Stimulated activated CD4-positive, alpha-beta T cell treated with anti-CD3 and anti-CD28 coated beads, Interleukin-15, amount 100 ng/mL, for 48 hours (primary cell): ENCODE data around the gene LIPN.

Source experiments
- DNase-seq, 2 donors: peaks; one replicate each; pipeline ENCODE4 v3.0.0-alpha.2; 2020; ENCODE audit warnings: low read depth in 2 of 2

LIPN gene

GRCh38 chr10:88786032-88786770, 26.4 kb downstream of the LIPN start:
- no peak for DNase-seq

DNA sequence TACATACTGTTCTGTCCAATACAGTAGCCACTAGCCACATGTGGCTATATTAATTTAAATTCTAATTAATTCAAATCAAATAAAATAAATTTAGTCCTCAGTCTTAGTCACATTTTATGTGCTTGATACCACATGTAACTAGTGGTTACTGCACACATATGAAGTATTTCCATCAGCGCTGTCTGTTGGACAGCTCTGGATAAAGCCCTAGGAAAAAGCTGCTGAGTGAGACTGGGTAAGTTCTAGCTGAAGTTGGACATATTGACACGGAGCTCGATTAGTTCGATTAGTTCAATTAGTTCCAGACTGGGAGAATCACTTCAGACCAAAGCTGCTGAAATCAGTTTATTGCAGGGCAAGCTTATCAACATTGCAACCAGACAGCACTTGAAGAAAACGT, 27.6 kb downstream of the LIPN start:
- DNase-seq: no peak

GRCh38 chr10:88788924-88789323, 29.1 kb downstream of the LIPN start:
- no peak for DNase-seq

DNA sequence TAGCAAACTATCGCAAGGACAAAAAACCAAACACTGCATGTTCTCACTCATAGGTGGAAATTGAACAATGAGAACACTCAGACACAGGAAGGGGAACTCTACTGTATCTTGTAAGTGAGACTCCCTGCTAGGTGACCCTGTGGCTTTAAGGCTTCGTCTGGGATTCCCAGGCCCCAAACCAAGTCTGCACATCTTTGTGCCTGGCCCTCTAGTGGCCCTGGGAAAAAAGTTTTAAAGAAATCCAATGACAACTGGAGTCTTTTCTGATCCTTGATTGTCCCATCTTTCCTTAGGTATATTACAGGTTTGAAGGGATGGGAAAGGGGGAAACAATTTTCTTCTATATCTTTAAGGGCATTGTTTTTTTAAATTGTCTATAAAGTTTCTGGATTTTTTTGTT, 32.1 kb downstream of the LIPN start:
- no peak for DNase-seq

GRCh38 chr10:88792661-88793060, 32.8 kb downstream of the LIPN start:
- no peak for DNase-seq

DNA sequence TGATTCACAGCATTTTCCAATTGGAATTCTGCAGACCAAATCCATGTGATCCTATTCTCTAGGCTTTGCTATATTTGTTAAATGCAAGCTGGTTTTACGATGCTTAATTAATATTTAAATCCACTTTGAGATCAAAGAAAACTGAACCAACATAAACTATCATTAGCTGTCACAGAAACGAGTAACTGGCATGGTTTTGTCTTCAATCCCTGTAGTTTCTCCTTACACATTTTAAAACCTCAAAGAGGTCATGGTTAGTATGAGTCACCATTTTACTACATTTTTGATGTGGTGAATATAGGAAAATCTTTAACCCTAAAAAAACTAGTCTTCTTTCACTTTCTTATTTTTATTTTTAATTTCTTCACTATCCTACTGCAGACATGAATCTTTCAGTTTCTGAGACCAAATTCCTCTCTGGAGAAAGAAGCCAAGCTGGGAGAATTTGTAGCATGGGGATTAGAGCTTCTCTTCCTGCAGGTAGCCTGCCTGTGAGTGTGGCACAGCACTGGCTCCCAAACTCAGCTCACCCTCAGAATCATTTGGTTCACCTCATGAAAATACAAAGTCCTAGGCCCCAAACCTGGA, 34.0 kb downstream of the LIPN start:
- no peak for DNase-seq

GRCh38 chr10:88794731-88795130, 34.9 kb downstream of the LIPN start:
- no peak for DNase-seq

DNA sequence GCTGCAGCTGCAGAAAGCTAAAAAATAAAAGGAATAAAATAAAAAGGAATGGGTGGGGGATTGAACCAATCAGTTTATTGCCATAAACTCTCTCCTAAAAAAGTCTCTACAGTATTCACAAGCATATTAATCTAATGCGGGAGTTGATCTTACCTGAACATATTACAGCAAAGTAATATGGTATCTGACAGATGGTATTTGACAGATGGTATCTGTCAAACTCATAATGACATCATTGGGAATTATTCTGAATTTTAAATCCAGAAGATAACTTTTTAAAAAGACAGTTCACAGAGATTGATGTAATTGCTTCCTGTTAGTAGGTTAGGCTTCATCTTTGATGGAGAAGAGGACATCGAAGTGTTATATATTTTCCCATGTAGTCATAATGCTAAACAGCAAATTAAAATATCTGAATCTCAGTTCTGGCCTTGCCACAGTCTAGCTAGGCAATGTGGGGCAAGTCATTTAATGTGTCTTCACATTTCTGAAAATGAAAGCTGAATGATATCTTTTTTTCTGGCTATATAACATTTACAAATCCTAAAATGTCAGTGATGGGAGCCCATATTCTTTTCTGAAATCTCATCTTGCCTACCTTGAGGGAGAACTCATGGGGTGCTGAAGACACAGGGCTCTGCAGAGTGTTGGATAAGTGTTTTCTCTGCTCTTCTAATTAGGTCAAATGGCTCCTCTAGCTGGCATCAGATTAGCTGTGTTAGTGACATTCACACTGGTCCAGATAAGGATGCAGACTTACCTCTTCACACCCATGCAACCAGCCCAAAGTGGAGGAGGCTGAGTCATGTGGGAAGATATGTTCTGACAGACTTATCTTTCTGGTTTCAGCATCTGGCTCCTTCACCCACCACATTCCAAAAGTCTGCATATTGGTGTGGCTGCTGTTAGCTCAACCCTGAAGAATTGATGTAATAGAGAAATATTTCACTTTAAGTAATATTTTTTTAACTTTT, 40.6 kb downstream of the LIPN start:
- peak in 1 of 2 donors; percentile 29 for DNase-seq

- no peak for DNase-seq
Observed at GRCh38 chr10:88802523-88803285, 42.9 kb downstream of the LIPN start, which contains the start of gene LIPM. Gene LIPM, plus strand, starts transcription at chr10:88802730. Its CDS starts 167 bp downstream, at chr10:88802897.

DNA sequence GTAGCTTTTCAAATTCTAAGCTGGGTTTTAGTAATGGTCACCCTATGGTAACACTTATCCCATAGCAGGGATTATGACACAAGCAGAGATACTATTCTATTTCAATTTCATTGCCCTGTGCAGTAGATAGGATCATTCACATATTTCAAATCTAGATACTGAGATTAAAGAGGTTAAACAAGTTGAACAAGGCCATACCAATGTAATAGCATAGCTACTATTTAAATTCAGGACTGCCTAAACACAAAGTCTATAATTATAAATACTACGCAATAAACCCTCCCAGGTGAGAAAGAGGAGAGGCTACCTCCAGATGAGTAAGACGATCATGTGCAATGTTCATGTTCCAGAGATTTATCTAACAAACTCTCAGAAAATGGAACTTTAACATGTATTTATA, 43.8 kb downstream of the LIPN start:
- DNase-seq: no peak

DNA sequence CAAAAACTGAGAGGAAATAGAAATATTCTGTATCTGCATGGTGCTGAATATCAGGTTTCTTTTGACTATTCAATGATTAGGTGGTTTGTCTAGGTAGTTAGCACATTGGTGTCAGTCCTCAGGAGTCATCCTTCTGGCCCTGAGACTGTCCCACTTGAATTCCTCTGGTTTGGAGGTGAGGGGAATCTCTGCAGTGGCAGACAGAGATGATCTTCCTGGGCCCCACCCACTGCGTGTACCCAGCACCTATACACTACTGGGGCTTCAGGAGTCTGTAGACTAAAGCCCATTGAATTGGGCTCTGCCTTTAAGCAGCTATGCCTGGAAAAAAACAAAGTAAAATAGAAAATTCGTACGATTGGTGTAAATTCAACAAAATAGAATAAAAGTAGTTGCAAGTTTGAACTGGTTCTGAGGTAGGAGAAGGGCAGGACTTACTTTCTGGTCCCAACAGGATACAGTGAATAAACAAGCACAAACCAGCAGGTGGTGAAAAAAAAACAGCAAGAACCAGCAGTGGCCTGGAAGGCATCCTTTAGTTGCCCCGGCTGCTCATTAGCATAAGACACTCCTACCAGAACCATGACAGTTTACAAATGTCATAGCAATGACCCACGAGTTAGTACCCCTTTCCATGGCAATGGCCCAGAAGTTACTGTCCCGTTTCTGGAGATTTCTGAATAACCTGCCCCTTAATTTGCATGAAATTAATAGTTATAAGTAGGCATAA, 44.4 kb downstream of the LIPN start:
- no peak for DNase-seq

- DNase-seq: no peak
Observed at GRCh38 chr10:88805361-88805760, 45.5 kb downstream of the LIPN start.

DNA sequence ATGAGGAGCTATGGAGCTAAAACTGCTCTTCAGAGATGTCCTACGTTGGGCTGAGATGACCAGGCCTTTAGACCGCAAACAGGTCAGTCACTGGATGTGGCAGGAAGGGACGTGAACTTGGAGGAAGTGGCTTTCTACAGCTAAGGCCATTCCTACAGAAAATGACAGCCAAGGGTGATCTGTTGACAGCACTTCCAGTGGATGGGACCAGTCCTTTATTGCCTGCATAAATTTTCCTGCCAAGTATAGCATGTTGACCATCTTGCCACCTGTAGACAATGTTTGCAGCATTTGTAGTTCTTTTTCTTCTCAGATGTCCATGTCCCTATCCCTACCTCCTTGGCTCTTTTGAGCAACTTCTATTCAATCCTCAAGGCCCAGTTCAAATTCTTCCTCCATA, 46.1 kb downstream of the LIPN start:
- DNase-seq: no peak

DNA sequence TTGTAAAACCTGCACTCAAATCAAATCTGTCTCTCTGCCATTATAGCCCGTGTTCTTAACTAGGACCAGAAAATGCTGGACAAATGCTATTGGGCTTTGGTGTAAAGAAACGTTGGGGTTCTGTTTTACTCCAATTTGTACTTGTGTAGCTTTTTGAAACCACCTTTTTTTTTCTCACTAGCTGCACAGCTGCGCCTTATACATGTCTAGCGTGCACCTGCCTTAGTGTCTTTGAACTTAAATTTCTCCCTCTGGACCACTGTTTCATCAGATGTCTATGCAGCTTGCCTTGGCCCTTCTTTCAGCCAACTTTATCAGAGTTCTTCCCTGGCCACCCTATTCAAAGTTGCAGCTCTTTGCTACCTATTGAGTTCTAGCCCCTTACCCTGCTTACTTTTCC, 49.8 kb downstream of the LIPN start:
- no peak for DNase-seq

GRCh38 chr10:88810196-88810961, 50.6 kb downstream of the LIPN start:
- no peak for DNase-seq

- no peak for DNase-seq
Observed at GRCh38 chr10:88813200-88813599, 53.4 kb downstream of the LIPN start.

GRCh38 chr10:88819290-88819689, 59.5 kb downstream of the LIPN start:
- no peak for DNase-seq

DNA sequence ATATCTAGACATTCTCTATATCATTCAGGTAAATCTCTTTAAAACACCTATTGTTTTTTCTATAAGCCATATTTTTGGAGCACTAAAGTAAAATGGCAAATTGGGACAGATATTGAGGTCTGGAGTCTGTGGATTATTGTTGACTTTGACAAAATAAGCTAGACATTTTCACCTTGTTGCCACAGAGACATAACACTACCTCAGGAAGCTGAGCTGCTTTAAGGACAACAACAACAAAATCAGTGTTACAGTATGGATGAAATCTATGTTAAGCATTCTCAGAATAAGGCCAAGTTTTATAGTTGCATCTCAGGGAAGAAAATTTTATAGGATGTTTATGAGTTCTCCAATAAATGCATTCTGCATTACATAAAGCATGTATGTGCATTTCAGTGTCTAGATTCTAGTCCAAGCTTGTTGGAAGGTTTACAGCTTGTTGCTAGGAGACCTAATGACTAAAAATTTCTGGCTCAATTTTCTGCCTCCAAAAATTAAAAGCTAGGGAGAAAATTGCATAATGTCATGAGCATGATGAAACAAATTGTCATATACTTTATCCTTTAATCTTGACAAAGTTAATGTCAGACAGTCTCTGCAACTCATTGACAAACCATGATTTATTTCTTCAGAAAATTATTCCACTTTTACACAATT, 61.1 kb downstream of the LIPN start:
- DNase-seq: no peak

- no peak for DNase-seq
Observed at GRCh38 chr10:88826388-88826787, 66.6 kb downstream of the LIPN start.

GRCh38 chr10:88827671-88828070, 67.9 kb downstream of the LIPN start:
- no peak for DNase-seq
